Measurements from ENCODE around the gene MTMR8. TPM values are rescaled to one million over a fixed set of nuclear protein-coding genes. Genes with fewer than 3 reads are reported as not detected.

Gene MTMR8
- total RNA-seq, 2 donors from 2014 or later: 0.37 to 0.90 TPM

DNA sequence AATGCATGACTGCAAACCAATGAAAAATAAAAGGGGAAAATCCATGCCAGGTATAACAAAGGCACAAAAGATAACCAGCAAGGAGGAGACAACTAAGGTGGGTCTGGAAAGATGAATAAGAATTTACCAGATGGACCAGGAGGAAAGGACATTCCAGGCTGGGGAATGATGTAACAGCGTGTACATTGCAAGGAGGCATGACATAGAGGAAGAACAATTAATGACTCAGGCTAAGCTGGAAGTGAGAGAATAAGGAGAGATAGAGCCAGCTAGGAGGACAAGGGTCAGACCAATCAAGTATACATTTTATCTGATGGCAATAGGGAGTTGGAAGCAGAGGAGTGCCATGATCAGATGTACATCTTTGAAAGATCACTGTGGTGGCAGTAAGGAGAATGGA lies 57.0 kb downstream of the MTMR8 start:
- Histone ChIP-seq H3K36me3 (no peaks in the 10 kb centered on the region), H3K4me3 (no peak overlapping the region), H3K27ac (no peak overlapping the region), H3K9me3 (no peaks in the 10 kb centered on the region), H3K27me3 (no peaks in the 10 kb centered on the region), H3K4me1 (no peaks in the 10 kb centered on the region)
- no peak for TF ChIP-seq CTCF (IDR thresholded peaks at IDR 0.05)
- DNase-seq (ENCODE audit: low spot score): no peak

- Histone ChIP-seq H3K27me3 (no peaks in the 10 kb centered on the region), H3K36me3 (no peaks in the 10 kb centered on the region), H3K9me3 (no peaks in the 10 kb centered on the region), H3K4me3 (no peak overlapping the region), H3K27ac (no peak overlapping the region), H3K4me1 (no peaks in the 10 kb centered on the region)
- DNase-seq (ENCODE audit: low spot score): no peak
- no peak for TF ChIP-seq CTCF (IDR thresholded peaks at IDR 0.05)
These were observed 60.8 kb downstream of the MTMR8 start for GRCh38 chrX:64334467-64334866.

DNA sequence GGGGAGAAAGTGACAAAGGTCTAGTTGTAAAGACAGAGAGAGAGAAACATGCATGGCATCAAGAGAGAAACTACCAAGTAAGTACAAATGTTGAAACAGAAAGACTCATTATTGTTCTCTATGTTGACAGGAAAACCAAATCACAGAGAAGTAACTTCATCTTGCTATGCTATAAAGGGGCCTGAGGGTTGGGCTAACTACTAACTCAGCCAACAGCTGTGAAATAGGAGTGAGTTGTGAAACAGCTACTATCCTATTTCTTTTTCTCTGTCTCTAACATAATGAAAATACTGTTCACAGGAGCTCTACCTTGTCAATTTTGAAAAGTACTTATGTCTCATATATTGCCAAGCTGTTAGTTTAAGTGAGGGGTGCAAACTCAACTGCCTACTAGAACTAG lies 65.0 kb downstream of the MTMR8 start:
- H3K4me1 ChIP-seq: no peaks in the 10 kb centered on the region
- H3K36me3 ChIP-seq: no peaks in the 10 kb centered on the region
- no peak overlapping the region for H3K27ac ChIP-seq
- DNase-seq (ENCODE audit: low spot score): no peak
- H3K4me3 ChIP-seq: no peak overlapping the region
- no peaks in the 10 kb centered on the region for H3K27me3 ChIP-seq
- no peak for TF ChIP-seq CTCF (IDR thresholded peaks at IDR 0.05)
- peaks cover 0 to 16% of the 10 kb centered on the region in 2 donors for H3K9me3 ChIP-seq

DNA sequence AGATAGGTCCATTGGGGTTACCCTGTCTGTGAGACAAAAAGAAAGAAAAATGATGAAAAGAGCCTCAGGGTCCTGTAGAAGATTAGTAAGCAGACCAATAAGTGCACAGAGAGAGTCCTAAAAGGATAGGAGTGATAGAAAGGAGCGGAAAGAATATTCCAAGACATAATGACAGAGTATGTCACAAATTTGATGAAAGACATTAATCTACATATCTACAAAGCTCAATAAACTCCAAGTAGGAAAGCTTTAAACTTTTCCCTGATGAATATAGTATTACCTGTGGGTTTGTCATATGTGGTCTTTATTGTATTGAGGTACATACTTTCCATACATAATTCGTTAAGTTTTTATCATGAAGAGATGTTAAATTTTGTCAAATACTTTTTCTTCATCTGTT lies 73.7 kb downstream of the MTMR8 start:
- Histone ChIP-seq H3K4me1 (no peaks in the 10 kb centered on the region), H3K27ac (no peak overlapping the region), H3K4me3 (no peak overlapping the region), H3K36me3 (no peaks in the 10 kb centered on the region), H3K9me3 (peaks cover 0 to 42% of the 10 kb centered on the region in 2 donors), H3K27me3 (no peaks in the 10 kb centered on the region)
- no peak for TF ChIP-seq CTCF (IDR thresholded peaks at IDR 0.05)
- no peak for DNase-seq (ENCODE audit: low spot score)

DNA sequence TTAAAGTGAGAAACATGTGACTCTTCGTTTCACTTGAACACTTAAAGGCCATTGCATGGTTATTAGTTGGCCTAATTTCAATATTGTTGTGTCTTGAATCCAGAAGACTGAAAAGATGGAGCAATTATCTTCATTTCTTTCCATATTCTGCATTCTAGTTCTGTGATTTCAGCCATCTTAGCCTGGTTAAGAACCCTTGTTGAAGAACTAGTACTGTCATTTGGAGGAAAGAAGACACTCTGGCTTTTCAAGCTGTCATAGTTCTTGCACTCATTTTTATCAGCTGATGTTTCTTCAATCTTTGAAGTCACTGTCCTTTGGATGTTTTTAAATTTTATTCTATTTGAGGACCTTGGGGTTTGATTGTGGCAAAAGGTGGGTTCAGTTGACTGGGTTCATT lies 81.6 kb downstream of the MTMR8 start:
- Histone ChIP-seq H3K27me3 (no peaks in the 10 kb centered on the region), H3K9me3 (peaks cover 0 to 8% of the 10 kb centered on the region in 2 donors), H3K27ac (no peak overlapping the region), H3K4me3 (no peak overlapping the region), H3K4me1 (no peaks in the 10 kb centered on the region), H3K36me3 (no peaks in the 10 kb centered on the region)
- no peak for DNase-seq (ENCODE audit: low spot score)
- TF ChIP-seq CTCF (IDR thresholded peaks at IDR 0.05): no peak

- no peak for TF ChIP-seq CTCF (IDR thresholded peaks at IDR 0.05)
- Histone ChIP-seq H3K36me3 (no peaks in the 10 kb centered on the region), H3K9me3 (peaks cover 0 to 4% of the 10 kb centered on the region in 2 donors), H3K27me3 (no peaks in the 10 kb centered on the region), H3K27ac (no peak overlapping the region), H3K4me3 (no peak overlapping the region), H3K4me1 (no peaks in the 10 kb centered on the region)
- DNase-seq (ENCODE audit: low spot score): no peak
These were observed 88.5 kb downstream of the MTMR8 start for GRCh38 chrX:64306712-64307111.

Measured in right atrium auricular region (tissue), 2 donors.